RKO (cell line): ENCODE data around the gene GABRB3.

ENCODE experiments used
- DNase-seq: peaks from one replicate; pipeline ENCODE4 v3.0.0-alpha.2; 2016; ENCODE audit warnings: low spot score

GABRB3 gene

GRCh38 chr15:26676115-26676514, 96.8 kb downstream of the GABRB3 start:
- no peak for DNase-seq

GRCh38 chr15:26674467-26674866, 98.4 kb downstream of the GABRB3 start:
- DNase-seq, result no peak

DNA sequence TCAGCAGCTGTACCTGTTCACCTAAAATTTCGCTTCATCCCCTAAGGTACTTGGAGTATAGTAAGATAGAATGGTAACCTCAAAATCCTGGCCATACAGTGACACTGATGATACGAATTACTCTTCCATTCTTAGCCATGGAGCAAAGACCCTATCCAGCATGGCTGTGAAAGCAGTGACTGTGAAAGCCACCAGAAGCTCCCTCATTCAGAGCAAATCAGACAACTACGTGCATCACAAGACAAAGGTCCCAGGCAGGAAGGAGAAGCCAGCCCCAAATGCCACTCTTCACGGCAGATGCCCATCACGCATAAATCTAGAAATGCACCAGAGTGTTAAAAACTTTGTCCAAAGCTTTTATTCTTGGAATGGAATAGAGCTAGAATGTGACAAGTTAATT, 99.4 kb downstream of the GABRB3 start:
- no peak for DNase-seq

- DNase-seq, result no peak
These were observed 102.8 kb downstream of the GABRB3 start for GRCh38 chr15:26670116-26670515.

GRCh38 chr15:26667222-26667988, 105.5 kb downstream of the GABRB3 start:
- no peak for DNase-seq

DNA sequence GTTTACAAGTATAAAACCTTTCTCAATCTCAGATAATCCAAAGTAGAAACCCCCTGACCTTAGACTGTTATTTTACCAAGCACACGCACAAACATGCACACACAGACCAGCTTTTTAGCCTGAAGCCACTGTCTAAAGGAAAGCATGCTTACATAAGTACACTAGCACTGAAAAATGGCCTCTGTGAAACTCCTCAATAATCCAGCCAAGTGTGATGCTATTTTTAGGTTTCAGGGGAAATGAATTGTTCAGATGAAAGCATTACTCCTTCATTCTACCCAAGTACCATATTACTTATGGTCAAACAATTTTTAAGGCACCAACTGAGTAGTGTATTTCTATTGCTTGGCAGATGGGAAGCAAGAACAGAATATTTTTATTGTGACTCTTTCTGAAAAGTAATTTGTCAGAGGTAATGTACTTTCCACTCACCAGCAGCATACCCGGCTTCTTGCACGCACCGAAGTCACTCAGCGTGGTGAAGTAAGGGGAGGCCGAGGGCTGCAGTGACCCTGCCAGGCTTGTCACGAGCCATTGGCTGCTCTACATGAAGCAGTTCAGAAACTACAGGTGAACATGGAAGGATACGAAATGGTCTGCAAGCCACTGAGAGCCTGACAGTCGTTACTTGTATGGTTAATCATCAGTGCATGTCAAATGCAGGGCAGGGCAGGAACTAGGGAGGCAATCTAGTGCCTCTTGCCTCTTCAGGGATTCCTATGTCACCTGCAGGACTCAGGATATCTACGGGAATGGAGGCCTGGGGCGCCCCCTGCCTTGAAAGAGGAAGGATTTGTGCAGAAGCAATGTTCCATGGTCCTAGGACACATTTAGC, 106.7 kb downstream of the GABRB3 start:
- no peak for DNase-seq

DNA sequence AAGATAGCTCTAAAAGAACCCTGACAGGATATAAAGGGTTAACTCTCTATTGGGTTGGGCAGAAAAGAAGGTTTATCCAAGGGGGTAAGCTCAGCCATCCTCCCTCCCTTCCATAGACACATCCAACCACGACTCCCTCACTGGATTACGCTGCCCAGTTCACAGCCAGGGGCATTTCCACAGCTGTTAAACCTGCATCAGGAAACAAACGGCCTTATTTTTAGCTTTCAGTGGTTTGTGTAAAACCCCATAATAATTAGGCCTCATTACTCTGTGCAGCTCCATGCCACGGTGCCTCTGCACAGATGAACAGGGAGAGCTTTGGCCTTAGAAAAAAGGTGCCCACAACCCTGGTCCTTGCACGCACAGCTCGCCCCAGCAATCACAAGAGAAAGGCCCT, 110.6 kb downstream of the GABRB3 start:
- DNase-seq, result no peak

GRCh38 chr15:26661748-26662147, 111.1 kb downstream of the GABRB3 start:
- no peak for DNase-seq

DNA sequence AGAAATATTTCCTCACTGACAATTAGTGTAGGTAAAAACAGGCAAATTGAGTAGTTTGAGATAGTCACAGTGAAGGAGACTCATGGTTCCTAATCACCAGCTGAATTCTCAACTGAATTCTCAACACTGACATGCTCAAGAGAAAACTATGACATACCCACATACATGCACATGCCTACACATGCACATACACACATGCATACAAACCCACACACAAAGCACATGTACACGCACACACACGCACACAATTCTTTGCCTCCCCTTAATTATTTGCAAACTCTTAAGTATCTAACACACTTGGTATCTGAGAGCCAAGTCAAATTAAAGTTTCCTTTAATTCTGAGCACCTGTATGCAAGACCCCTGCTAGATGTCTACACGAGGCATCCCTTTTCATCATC, 111.8 kb downstream of the GABRB3 start:
- no peak for DNase-seq

DNA sequence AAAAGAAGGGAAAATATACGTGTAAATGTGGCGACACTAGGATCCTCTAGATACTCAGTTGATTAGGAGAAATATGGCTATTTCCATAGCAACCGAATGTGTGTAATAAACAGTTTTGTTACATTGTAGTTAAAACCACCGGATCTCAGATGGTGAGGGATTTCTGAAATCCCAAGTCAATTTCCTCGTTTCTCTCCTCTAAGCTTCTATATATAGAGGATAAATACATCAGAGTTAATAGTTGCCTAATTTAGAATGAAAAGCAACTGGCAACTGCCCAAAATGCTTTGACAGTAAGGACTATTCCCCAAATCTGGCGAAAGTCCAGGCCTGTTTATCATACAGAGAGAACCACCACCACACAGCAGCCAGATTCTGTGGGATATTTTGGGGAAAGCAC, 112.6 kb downstream of the GABRB3 start:
- DNase-seq, result no peak

DNA sequence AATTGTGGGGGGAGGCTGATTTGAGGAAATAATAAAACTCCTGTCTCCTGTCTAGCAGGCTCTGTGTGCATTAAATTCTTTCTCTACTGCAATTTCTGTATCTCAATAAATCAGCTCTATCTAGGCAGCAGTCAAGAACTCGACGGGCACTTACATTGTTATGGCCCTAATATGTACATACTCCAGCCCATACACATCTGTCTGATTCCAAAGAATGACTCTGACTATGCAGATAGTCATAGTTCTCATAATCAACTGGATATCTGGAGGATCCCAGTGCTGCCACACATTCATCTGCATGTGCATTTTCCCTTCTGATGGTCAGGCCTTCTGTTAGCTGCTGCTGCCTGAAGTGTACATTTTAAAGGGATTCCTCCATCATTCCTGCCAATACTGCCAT, 114.6 kb downstream of the GABRB3 start:
- no peak for DNase-seq

DNA sequence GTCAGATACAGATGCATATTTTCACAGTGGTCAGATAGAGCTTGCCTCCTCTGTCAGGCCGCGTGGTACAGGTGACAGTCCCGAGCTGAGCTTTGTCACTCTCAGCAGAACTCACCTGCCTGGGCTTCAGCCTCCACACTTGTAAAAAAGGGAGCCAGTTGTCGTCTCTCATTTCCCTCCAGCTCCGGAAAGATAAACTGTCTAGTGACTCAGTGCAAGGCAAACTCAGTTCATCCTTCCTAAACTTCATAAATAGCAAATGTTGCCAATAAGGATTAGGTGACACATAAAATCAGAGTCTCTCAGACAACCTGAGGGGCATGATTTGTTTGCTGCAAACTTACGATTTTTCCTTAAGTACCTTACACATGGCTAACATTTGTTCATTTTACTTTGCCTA, 116.8 kb downstream of the GABRB3 start:
- no peak for DNase-seq

- DNase-seq, result no peak
These were observed 121.0 kb downstream of the GABRB3 start for GRCh38 chr15:26651909-26652308.

DNA sequence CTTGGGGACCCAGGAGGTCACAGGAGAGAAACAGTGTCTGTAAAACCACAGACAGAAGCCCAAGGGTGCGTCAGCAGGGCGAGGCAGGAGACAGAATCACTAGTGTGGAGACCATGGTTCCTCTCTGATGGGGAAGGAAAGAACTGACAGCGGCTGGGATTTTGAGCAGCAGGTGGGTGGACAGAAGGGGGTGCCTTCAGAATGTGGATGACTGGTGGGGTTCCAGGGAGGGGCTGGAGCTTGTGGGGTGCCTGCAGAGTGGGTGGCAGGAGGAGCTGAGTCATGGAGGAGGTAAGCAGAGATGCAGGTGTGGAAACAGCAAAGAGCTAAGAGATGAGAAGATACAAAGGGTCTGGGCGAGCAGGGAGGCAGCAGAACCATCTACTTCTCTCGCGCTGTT, 124.2 kb downstream of the GABRB3 start:
- DNase-seq, result no peak

DNA sequence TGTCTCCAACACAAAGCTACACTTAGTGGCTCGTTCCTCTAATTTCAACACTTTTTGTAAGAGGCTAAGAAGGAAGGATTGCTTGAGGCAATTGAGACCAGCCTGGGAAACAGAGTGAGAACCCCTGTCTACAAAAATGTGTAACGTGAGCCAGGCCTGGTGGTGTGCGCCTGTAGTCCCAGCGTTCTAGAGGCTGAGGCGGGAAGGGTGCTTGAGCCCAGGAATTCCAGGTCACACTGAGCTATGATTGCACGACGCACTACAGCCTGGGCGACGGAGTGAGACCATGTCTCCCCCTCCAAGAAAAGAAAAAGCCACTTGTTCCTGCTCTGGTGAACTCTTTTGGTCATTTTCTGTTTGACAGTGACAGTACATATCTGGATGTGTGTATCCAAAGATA, 127.9 kb downstream of the GABRB3 start:
- no peak for DNase-seq

- no peak for DNase-seq
These were observed 131.7 kb downstream of the GABRB3 start for GRCh38 chr15:26641144-26641543.

GRCh38 chr15:26640601-26641000, 132.3 kb downstream of the GABRB3 start:
- no peak for DNase-seq

GRCh38 chr15:26639966-26640365, 132.9 kb downstream of the GABRB3 start:
- no peak for DNase-seq

- DNase-seq, result no peak
These were observed 137.3 kb downstream of the GABRB3 start for GRCh38 chr15:26635614-26636013.

DNA sequence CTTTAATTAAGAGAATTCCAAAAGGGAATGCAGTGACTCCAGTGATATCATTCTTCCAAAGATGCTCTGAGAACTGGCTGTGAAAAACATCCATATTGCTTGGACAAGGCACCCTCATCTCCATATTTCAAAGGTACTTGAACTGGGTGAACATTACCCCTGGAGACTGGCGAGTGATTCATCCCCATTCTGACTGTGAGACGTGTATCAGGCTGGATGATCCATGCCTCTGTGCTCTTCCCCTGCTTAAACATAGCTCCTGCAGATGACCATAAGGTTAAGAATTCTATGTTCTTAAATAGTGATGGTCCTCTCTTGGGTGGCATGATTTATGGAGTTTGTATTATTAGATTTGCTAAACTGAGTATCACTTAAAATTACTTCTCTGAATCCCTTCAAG, 137.8 kb downstream of the GABRB3 start:
- DNase-seq, result peak; percentile 11

DNA sequence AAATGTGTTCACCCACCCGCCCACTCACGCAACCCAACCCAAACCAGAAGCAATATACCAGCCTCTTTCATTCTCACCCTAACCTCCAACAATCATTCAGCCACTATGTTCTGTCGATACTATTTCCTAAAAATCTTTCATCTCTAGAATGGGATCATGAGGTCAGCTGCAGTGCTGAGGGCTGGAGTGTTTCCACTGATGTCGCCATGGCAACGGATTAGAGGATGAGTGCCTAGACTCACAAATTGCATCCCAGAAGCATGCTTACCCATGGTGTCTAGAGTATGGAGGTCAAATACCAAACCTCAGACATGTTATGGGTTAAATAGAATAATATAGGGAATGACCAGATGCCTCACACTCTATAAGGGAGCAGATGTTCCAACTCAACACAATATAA, 138.5 kb downstream of the GABRB3 start:
- no peak for DNase-seq

- DNase-seq, result no peak
These were observed 140.4 kb downstream of the GABRB3 start for GRCh38 chr15:26632500-26632899.

GRCh38 chr15:26631894-26632293, 141.0 kb downstream of the GABRB3 start:
- no peak for DNase-seq

DNA sequence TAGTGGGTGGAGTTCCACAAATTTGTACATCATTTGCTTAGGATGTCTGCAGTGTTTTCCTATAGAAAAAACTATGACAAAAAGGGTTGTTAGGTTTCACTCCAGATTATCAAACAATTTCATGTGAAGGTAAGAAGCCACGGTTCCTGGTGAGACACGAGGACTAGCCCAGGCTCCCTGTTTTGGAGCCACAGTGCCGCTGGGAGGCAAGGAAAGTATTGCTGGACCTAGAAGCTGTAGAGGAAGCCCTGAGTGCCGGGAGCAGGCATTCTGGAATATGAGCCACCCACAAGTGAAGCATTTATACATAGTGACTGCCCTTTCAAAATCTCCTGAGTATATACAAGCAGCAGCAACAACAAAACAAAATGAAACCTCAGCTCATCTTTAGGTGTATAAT, 142.0 kb downstream of the GABRB3 start:
- no peak for DNase-seq
